Urinary bladder (tissue), 4 donors: ENCODE data around the gene EML6. TPM values are rescaled to one million over a fixed set of nuclear protein-coding genes. Genes with fewer than 3 reads are reported as not detected.

Experiments
- DNase-seq: peaks from one replicate; pipeline ENCODE4 v3.0.0-alpha.2; 2015; ENCODE audit errors: extremely low spot score
- H3K27ac ChIP-seq: one replicate; pipeline ENCODE4 v1.5.1; 2013; ENCODE audit warnings: low read depth, mild to moderate bottlenecking, moderate library complexity
- H3K36me3 ChIP-seq: one replicate; pipeline ENCODE4 v1.6.1; 2013; ENCODE audit warnings: mild to moderate bottlenecking, moderate library complexity; ENCODE audit not compliant: insufficient read depth
- H3K4me1 ChIP-seq: one replicate; pipeline ENCODE4 v1.6.1; 2013; ENCODE audit warnings: mild to moderate bottlenecking, moderate library complexity; ENCODE audit not compliant: insufficient read depth
- H3K4me3 ChIP-seq: one replicate; pipeline ENCODE4 v1.5.1; 2013; ENCODE audit warnings: low read depth, low read length
- WGBS: extraction: QIAGEN DNeasy Blood & Tissue Kit; methylation state at CpG from one replicate; pipeline ENCODE4 v1.1.7; 2013; 5-methylcytosine and 5-hydroxymethylcytosine counted together
- polyA plus RNA-seq: library from polyadenylated mRNA; stranded (reverse); fragments of 200-250 nt; gene quantifications from one replicate; pipeline ENCODE4 v1.2.3, GENCODE V29; 2013
- total RNA-seq: library from RNA; depleted of rRNA; stranded (reverse); fragments of >200 nt; gene quantifications from one replicate; pipeline ENCODE4 v1.2.3, GENCODE V29; 2014
- donor health status: healthy with polysubstance abuse.
- donor health status: healthy.

Gene EML6
- total and polyA plus RNA-seq, 2 donors, result 1.4 to 3.9 TPM

DNA sequence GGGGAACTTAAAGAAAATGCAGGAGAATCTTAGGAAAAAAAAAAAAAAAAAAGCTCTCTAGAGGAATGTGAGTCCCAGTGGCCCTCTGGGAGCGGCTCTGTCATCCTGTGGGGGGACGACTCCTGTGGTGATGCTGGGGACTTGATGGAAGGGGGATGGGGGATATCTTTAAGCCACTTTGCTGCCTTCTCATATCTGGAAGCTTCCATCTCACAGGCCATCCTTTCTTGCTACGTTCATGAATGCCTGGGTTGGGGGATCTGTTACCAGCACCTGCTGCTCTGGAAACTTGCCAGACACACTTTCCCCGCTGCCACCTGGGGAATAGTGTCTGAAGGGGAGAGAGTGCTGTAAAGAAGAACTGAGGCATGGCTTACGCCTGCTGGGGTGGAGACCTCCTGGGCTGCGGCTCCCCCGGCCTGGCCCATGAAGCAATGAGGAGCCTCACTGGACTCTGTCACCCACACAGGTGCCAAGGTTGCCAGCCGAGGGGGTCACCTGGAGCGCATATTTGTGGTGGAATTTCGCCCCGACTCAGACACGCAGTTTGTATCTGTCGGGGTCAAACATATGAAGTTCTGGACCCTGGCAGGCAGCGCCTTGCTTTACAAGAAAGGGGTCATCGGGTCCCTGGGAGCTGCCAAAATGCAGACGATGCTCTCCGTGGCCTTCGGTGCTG lies 234.0 kb downstream of the EML6 start:
- H3K4me3 ChIP-seq, result no peak overlapping the region
- no peak for DNase-seq
- H3K27ac ChIP-seq, result no peak overlapping the region
- no peaks in the 10 kb centered on the region for H3K36me3 ChIP-seq
- 90% methylated on average over 18 of the region's 18 CpGs for WGBS
- no peaks in the 10 kb centered on the region for H3K4me1 ChIP-seq

- H3K36me3 ChIP-seq, result no peaks in the 10 kb centered on the region
- H3K27ac ChIP-seq, result no peak overlapping the region
- H3K4me1 ChIP-seq, result no peaks in the 10 kb centered on the region
- DNase-seq, result no peak
- no peak overlapping the region for H3K4me3 ChIP-seq
- 86% methylated on average over 14 of the region's 14 CpGs for WGBS
These were observed 235.4 kb downstream of the EML6 start for GRCh38 chr2:54958717-54959371.

DNA sequence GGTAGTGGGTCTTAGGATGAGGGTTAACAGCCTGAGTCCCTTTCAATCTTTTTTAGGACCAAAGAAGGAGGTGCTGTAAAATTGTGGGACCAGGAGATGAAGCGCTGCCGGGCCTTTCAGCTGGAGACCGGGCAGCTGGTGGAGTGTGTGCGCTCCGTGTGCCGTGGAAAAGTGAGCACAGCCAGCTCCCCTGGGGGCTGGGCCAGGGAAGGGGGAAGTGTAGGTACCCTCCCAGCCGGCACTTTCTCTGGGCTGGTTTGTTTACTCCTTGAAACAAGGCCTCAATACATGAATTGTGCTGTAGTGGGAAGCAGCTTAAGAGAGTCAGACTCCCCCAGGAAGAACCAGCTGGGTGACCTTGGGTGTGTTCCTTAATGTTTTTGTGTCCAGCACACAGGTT lies 236.7 kb downstream of the EML6 start:
- DNase-seq, result no peak
- H3K4me3 ChIP-seq, result no peak overlapping the region
- no peak overlapping the region for H3K27ac ChIP-seq
- no peaks in the 10 kb centered on the region for H3K4me1 ChIP-seq
- no peaks in the 10 kb centered on the region for H3K36me3 ChIP-seq
- 77% methylated on average over 7 of the region's 7 CpGs for WGBS

- no peaks in the 10 kb centered on the region for H3K36me3 ChIP-seq
- H3K4me3 ChIP-seq, result no peak overlapping the region
- WGBS, result 90% methylated on average over 13 of the region's 13 CpGs
- no peak for DNase-seq
- peak overlapping the region; percentile 49 for H3K27ac ChIP-seq
- no peaks in the 10 kb centered on the region for H3K4me1 ChIP-seq
These were observed 239.0 kb downstream of the EML6 start for GRCh38 chr2:54962511-54962910.

DNA sequence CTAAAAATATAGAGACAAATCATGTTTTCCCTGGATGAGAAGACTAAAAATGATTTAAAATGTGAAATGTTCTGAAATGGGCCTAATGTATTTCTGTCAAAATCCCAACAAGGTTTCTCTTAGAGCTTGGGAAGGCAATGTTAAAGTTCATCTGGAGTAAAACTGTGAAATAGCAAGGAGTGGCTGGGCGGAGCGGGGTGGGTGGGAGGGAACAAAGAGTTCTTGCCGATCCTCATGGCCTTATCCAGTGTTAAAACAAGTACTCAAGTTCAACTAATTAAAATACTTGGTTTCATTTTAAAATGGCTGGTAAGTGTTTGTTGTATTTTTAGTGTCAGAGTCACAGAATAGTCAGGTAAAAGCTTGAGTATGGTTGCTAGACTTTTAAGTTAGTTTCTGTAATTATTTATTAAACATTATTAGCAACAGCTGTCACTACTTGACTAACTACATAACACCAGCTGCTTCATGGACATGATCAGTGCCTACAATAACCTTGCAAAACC lies 239.5 kb downstream of the EML6 start:
- H3K4me1 ChIP-seq, result no peaks in the 10 kb centered on the region
- DNase-seq, result no peak
- peak overlapping the region; percentile 44 for H3K27ac ChIP-seq
- H3K36me3 ChIP-seq, result no peaks in the 10 kb centered on the region
- H3K4me3 ChIP-seq, result no peak overlapping the region
- 74% methylated on average over 3 of the region's 3 CpGs for WGBS

- H3K4me3 ChIP-seq, result no peak overlapping the region
- WGBS, result 89% methylated on average over 2 of the region's 2 CpGs
- no peaks in the 10 kb centered on the region for H3K36me3 ChIP-seq
- peak overlapping the region; percentile 44 for H3K27ac ChIP-seq
- H3K4me1 ChIP-seq, result no peaks in the 10 kb centered on the region
- DNase-seq, result no peak
These were observed 240.0 kb downstream of the EML6 start for GRCh38 chr2:54963476-54963875.

- no peak for DNase-seq
- Histone ChIP-seq H3K36me3 (no peaks in the 10 kb centered on the region), H3K4me1 (no peaks in the 10 kb centered on the region), H3K4me3 (no peak overlapping the region), H3K27ac (no peak overlapping the region)
- 87% methylated on average over 8 of the region's 8 CpGs for WGBS
These were observed 240.8 kb downstream of the EML6 start for GRCh38 chr2:54964271-54964670.

DNA sequence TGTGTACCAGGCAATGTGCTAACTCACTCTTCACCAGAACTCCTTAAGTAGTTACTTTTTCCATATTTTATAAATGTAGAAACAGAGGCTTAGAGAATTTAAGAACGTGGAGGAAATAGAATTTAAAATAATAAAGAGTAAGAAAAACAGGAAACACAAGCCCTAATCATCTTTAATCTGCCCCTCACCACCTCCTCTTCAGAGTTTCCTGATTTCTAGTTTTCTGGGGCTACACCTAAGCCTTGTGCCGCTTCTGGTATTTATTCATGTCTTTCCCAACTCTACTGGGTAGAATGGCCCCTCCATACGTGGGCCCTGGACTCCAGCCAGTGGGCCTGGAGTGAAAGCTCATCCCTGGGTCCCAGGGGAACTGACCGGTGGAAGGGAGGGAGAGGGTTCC lies 241.4 kb downstream of the EML6 start:
- Histone ChIP-seq H3K27ac (no peak overlapping the region), H3K4me3 (no peak overlapping the region), H3K4me1 (no peaks in the 10 kb centered on the region), H3K36me3 (no peaks in the 10 kb centered on the region)
- no peak for DNase-seq
- WGBS, result 60% methylated on average over 4 of the region's 4 CpGs

DNA sequence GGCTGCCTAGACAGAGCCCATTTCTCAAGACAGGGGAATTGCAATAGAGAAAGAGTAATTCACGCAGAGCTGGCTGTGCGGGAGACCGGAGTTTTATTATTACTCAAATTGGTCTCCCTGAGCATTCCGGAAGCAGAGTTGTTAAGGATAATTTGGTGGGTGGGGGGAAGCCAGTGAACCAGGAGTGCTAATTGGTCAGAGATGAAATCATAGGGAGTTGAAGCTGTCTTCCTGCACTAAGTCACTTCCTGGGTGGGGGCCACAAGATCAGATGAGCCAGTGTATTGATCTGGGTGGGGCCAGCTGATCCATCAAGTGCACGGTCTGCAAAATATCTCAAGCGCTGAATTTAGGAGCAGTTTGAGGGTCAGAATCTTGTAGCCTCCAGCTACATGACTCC lies 242.0 kb downstream of the EML6 start:
- Histone ChIP-seq H3K36me3 (no peaks in the 10 kb centered on the region), H3K27ac (no peak overlapping the region), H3K4me1 (no peaks in the 10 kb centered on the region), H3K4me3 (no peak overlapping the region)
- 87% methylated on average over 6 of the region's 6 CpGs for WGBS
- DNase-seq, result no peak

- Histone ChIP-seq H3K4me1 (no peaks in the 10 kb centered on the region), H3K36me3 (no peaks in the 10 kb centered on the region), H3K27ac (no peak overlapping the region), H3K4me3 (no peak overlapping the region)
- 85% methylated on average over 8 of the region's 8 CpGs for WGBS
- no peak for DNase-seq
These were observed 242.8 kb downstream of the EML6 start for GRCh38 chr2:54966165-54966832.

- H3K4me1 ChIP-seq, result no peaks in the 10 kb centered on the region
- no peaks in the 10 kb centered on the region for H3K36me3 ChIP-seq
- H3K27ac ChIP-seq, result no peak overlapping the region
- no peak for DNase-seq
- no peak overlapping the region for H3K4me3 ChIP-seq
- 97% methylated on average over 3 of the region's 3 CpGs for WGBS
These were observed 243.4 kb downstream of the EML6 start for GRCh38 chr2:54966837-54967236.

DNA sequence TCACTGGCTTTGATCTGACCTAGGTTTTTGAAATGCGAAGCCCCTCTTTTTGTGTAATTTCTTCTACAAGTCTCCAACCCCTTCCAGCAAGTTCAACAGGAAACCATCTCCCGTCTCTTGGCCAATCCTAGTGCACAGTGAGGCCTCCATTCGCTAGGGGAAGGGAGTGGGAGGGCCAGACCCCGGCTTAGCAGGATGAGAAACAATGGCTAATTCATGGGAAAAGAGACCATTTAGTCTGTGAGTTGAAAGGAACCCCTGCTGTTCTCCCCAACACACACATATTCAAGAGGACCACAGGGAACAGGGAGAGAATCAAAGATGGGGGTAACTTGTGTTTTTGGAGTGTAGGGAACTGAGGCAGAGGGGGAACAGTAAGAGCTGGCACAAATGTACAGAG lies 243.8 kb downstream of the EML6 start:
- no peaks in the 10 kb centered on the region for H3K4me1 ChIP-seq
- 77% methylated on average over 4 of the region's 4 CpGs for WGBS
- no peak overlapping the region for H3K4me3 ChIP-seq
- DNase-seq, result no peak
- H3K36me3 ChIP-seq, result no peaks in the 10 kb centered on the region
- no peak overlapping the region for H3K27ac ChIP-seq

DNA sequence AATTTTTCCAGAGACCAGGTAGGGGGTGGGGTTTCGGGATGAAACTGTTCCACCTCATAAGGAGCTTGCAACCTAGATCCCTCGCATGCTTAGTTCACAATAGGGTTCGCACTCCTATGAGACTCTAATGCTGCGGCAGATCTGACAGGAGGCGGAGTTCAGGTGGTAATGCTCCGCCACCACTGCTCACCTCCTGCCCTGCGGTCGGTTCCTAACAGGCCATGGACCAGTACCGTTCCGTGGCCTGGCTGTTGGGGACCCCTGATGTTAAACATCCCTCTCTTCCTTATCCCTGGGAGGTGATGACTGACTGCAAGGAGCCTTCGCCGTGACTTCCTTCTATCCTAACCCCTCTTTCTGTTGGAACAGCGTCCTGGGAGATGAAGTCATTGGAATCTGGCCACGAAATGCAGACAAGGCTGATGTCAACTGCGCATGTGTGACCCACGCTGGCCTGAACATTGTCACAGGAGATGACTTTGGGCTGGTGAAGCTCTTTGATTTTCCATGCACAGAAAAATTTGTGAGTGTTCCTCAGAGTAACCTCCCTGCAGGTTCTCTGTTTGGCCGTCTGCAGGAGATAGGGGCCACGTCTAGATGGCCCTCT lies 244.4 kb downstream of the EML6 start:
- no peak for DNase-seq
- H3K36me3 ChIP-seq, result no peaks in the 10 kb centered on the region
- no peak overlapping the region for H3K4me3 ChIP-seq
- no peaks in the 10 kb centered on the region for H3K4me1 ChIP-seq
- 91% methylated on average over 18 of the region's 18 CpGs for WGBS
- no peak overlapping the region for H3K27ac ChIP-seq
